A549 (cell line): Measurements from ENCODE around the gene KIF5C. TPM values are rescaled to one million over a fixed set of nuclear protein-coding genes. Genes with fewer than 3 reads are reported as not detected.

ENCODE experiments used
- ATAC-seq, 2 experiments: fragments of 200-7000 bp in 1 of 2; fragments of >200 bp in 1 of 2; cut with Nextera tagmentation in 1 of 2; cut with Tn5 transposase in 1 of 2; 3 replicates each; pipeline versions ENCODE4 v1.8.0 to v1.9.1; 2018 to 2020; ENCODE audit warnings: mild to moderate bottlenecking in 1 of 2, moderate library complexity in 1 of 2
- CTCF ChIA-PET: fragments of 300-600 bp; sonication (Branson Sonifier 250); formaldehyde crosslinking; extraction: SDS; loops from one replicate; lab custom pipeline; 2021; ENCODE audit warnings: antibody characterized with exemption, inconsistent platforms; lab: Yijun Ruan, JAX
- POLR2A ChIA-PET: fragments of 350-600 bp; formaldehyde crosslinking; extraction: SDS; loops from one replicate; lab custom pipeline; 2021; ENCODE audit warnings: antibody characterized with exemption, inconsistent platforms; lab: Yijun Ruan, JAX
- DNase-seq, 2 experiments: peaks; one replicate each; pipeline versions ENCODE4 v3.0.0 to v3.0.0-alpha.2; 2011 to 2016; ENCODE audit warnings: low read depth in 1 of 2, low spot score in 1 of 2
- FAIRE-seq: peaks from 2 replicates; lab custom pipeline; 2011; peaks lifted over from hg19 to GRCh38; lab: Jason Lieb, UNC
- H3K27ac ChIP-seq, 2 experiments: fragments of >200 bp; sonication (Bioruptor Twin); formaldehyde crosslinking; 3 replicates each; pipeline ENCODE4 v1.5.1; 2016 to 2017
- H3K4me1 ChIP-seq: fragments of >200 bp; sonication (Bioruptor Twin); formaldehyde crosslinking; 3 replicates; pipeline ENCODE4 v1.6.1; 2016
- H3K4me2 ChIP-seq: fragments of >200 bp; sonication (Bioruptor Twin); formaldehyde crosslinking; 3 replicates; pipeline ENCODE4 v1.6.1; 2016
- H3K4me3 ChIP-seq: fragments of >200 bp; sonication (Bioruptor Twin); formaldehyde crosslinking; 3 replicates; pipeline ENCODE4 v1.5.1; 2016
- H3K9me3 ChIP-seq: fragments of >200 bp; sonication (Bioruptor Twin); formaldehyde crosslinking; 3 replicates; pipeline ENCODE4 v1.6.1; 2016
- CBX2 ChIP-seq: fragments of 200-600 bp; sonication (generic); IDR thresholded peaks from 2 replicates; pipeline ENCODE4 v1.6.1; 2016; ENCODE audit warnings: low read depth, mild to moderate bottlenecking, borderline replicate concordance
- CBX8 ChIP-seq: fragments of 200-600 bp; sonication (generic); IDR thresholded peaks from 2 replicates; pipeline ENCODE4 v1.6.1; 2016
- EHMT2 ChIP-seq: fragments of 200-600 bp; sonication (generic); IDR thresholded peaks from 2 replicates; pipeline ENCODE4 v1.6.1; 2016; ENCODE audit warnings: antibody characterized with exemption, low read depth, mild to moderate bottlenecking, moderate library complexity
- FOSL2 ChIP-seq, 2 experiments: fragments of 450-650 bp in 1 of 2; fragments of >200 bp in 1 of 2; sonication (Bioruptor Twin) in 1 of 2; formaldehyde crosslinking; IDR thresholded peaks; 2 replicates each; pipeline versions ENCODE4 v1.5.0 to v1.6.1; 2016 to 2020; ENCODE audit warnings: mild to moderate bottlenecking in 1 of 2, moderate library complexity in 1 of 2
- HDAC2 ChIP-seq: fragments of 200-600 bp; sonication (generic); IDR thresholded peaks from 2 replicates; pipeline ENCODE4 v1.6.1; 2016
- HOXB13 ChIP-seq: fragments of 250-450 bp; sonication (Bioruptor Pico); IDR thresholded peaks from 2 replicates; pipeline ENCODE4 v1.5.0; 2020; ENCODE audit warnings: low read depth, mild to moderate bottlenecking, moderate library complexity
- JUN ChIP-seq, 2 experiments: fragments of >200 bp; sonication (Bioruptor Twin); formaldehyde crosslinking; IDR thresholded peaks; 2 replicates in 1 of 2; 3 replicates in 1 of 2; pipeline ENCODE4 v1.6.1; 2016 to 2017
- JUNB ChIP-seq: fragments of >200 bp; sonication (Bioruptor Twin); formaldehyde crosslinking; IDR thresholded peaks from 2 replicates; pipeline ENCODE4 v1.6.1; 2016
- KDM1A ChIP-seq: fragments of 200-600 bp; sonication (generic); IDR thresholded peaks from 2 replicates; pipeline ENCODE4 v1.6.1; 2016; ENCODE audit warnings: low read depth, mild to moderate bottlenecking
- MAFK ChIP-seq: fragments of 450-650 bp; IDR thresholded peaks from 2 replicates; pipeline ENCODE4 v1.6.1; 2014; ENCODE audit not compliant: partially characterized antibody
- MYC ChIP-seq: IDR thresholded peaks from 2 replicates; pipeline ENCODE4 v1.6.1; 2012; ENCODE audit warnings: mild to moderate bottlenecking, inconsistent platforms, low read length, improper control_type of control experiment, borderline replicate concordance
- NFE2L2 ChIP-seq: fragments of 150-350 bp; conservative IDR thresholded peaks from 2 replicates; pipeline ENCODE4 v1.6.1; 2014; ENCODE audit warnings: low read length
- NR3C1 ChIP-seq: fragments of >200 bp; sonication (Bioruptor Twin); formaldehyde crosslinking; IDR thresholded peaks from 3 replicates; pipeline ENCODE4 v1.6.1; 2017
- POLR2A ChIP-seq: IDR thresholded peaks from 2 replicates; pipeline ENCODE4 v1.6.1; 2012; ENCODE audit warnings: mild to moderate bottlenecking, low read length
- RARB ChIP-seq: fragments of 250-450 bp; sonication (Bioruptor Pico); IDR thresholded peaks from 2 replicates; pipeline ENCODE4 v1.8.0; 2021; ENCODE audit warnings: mild to moderate bottlenecking, moderate library complexity
- SMC3 ChIP-seq: fragments of >200 bp; sonication (Bioruptor Twin); formaldehyde crosslinking; IDR thresholded peaks from 3 replicates; pipeline ENCODE4 v1.6.1; 2018; ENCODE audit warnings: inconsistent platforms
- TFCP2L1 ChIP-seq: fragments of 250-450 bp; sonication (Bioruptor Pico); IDR thresholded peaks from 2 replicates; pipeline ENCODE4 v1.5.0; 2021; ENCODE audit warnings: mild to moderate bottlenecking
- TP53 ChIP-seq: fragments of 250-450 bp; sonication (Bioruptor Pico); IDR thresholded peaks from 2 replicates; pipeline ENCODE4 v1.5.0; 2021; ENCODE audit warnings: mild to moderate bottlenecking, moderate library complexity
- ZC3H11A ChIP-seq: fragments of 450-650 bp; IDR thresholded peaks from 2 replicates; pipeline ENCODE4 v1.6.1; 2014; ENCODE audit warnings: antibody characterized with exemption, mild to moderate bottlenecking
- ZSCAN20 ChIP-seq: fragments of 250-450 bp; sonication (Bioruptor Pico); IDR thresholded peaks from 2 replicates; pipeline ENCODE4 v1.8.0; 2022; ENCODE audit warnings: mild to moderate bottlenecking, moderate library complexity
- WGBS: methylation state at CpG from one replicate; pipeline ENCODE4 v1.1.6; 2017; ENCODE audit errors: missing lambda C conversion rate; 5-methylcytosine and 5-hydroxymethylcytosine counted together
- polyA plus RNA-seq, 4 experiments: library from polyadenylated mRNA; depleted of rRNA in 3 of 4; stranded (reverse); fragments of >200 nt; fragmentation: RNase III in 1 of 4; extraction: RNeasy Plus Mini Kit Qiagen cat#74134 plus additional on column Dnase treatment in 1 of 4; gene quantifications; 2 replicates in 3 of 4; 3 replicates in 1 of 4; pipeline ENCODE4 v1.2.3, GENCODE V29; 2011 to 2017
- TF ChIP-seq, protein P1 (sequence below): IDR thresholded peaks from 2 replicates; pipeline ENCODE4 v1.6.1; 2012; ENCODE audit warnings: low read depth, borderline replicate concordance
- TF ChIP-seq, protein P2 (sequence below): fragments of 450-650 bp; IDR thresholded peaks from 2 replicates; pipeline ENCODE4 v1.6.1; 2014; ENCODE audit warnings: antibody characterized with exemption

Gene KIF5C
- polyA plus RNA-seq, 2 of the 4 experiments (the other 2 are of a cell fraction), result 0.27 to 0.30 TPM

DNA sequence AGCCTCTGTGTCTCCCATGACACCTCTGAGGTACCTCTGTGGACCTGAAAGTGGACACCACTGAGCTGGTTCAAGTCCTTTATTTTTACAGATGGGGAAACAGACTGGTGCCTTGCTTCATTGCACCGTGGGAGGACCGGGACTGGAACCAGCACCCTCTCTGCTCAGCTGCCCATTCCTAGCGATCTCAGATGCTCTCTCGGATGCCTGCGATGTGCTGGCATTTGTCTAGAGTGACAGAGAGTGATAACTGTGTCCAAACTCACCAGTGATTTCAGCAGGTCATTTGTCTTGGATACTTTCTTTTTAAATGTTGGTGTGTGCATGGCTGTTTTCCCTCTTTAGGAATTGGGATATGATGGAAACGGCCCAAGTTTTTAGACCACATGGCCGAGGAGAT, 133.4 kb downstream of the KIF5C start (continued):
- no peak for TF ChIP-seq HOXB13

DNA sequence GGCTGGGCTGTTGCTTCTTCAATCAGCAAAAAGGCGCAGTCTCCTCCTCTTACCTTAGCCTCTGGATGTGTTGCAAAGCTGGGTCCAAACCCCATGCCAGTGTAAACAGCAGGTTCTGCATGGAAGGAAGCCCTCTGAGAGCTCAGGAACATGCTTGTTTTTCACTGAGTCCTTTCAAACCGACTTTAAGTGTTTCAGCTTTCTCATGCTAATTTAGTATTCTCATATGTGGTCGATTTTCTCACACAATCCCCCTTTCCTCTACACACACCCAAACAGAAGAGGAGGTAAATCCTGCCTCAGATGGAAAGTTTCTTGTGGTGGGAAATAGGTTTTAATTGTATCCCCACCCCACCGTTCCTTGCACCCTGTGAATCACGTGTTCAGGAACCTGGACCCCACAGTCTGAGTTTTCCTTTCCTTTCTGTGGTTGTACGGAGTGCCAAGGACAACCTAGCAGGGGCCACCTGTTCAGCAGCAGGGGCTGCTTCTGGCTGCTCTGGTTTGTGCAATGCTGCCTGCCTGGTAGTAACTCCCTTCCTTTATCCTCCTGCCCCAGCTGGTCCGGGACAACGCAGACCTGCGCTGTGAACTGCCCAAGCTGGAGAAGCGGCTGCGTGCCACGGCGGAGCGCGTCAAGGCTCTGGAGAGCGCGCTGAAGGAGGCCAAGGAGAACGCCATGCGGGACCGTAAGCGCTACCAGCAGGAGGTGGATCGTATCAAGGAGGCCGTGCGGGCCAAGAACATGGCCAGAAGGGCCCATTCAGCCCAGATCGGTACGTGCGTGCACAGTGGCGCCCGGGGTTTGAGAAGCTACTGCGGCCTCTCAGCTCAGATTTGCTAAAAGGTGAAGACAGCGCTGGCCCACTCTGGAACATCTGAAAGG, 134.8 kb downstream of the KIF5C start:
- no peak for TF ChIP-seq ZSCAN20 (CRISPR knock-in tag)
- TF ChIP-seq MAFK, result no peak
- no peak for TF ChIP-seq POLR2A
- TF ChIP-seq TP53 (CRISPR knock-in tag), result no peak
- TF ChIP-seq FOSL2 (IDR thresholded peaks at IDR 0.05), result no peak
- TF ChIP-seq FOSL2 (CRISPR knock-in tag; IDR thresholded peaks at IDR 0.05), result no peak
- TF ChIP-seq, protein P1, sequence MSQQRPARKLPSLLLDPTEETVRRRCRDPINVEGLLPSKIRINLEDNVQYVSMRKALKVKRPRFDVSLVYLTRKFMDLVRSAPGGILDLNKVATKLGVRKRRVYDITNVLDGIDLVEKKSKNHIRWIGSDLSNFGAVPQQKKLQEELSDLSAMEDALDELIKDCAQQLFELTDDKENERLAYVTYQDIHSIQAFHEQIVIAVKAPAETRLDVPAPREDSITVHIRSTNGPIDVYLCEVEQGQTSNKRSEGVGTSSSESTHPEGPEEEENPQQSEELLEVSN, result no peak
- no peak for TF ChIP-seq ZC3H11A
- TF ChIP-seq NR3C1, result no peak
- no peak for TF ChIP-seq SMC3
- no peak for TF ChIP-seq JUNB
- TF ChIP-seq RARB (CRISPR knock-in tag), result no peak
- TF ChIP-seq HDAC2, result no peak
- Histone ChIP-seq H3K4me3 (no peak overlapping the region), H3K4me2 (no peak overlapping the region), H3K9me3 (no peaks in the 10 kb centered on the region), H3K4me1 (no peaks in the 10 kb centered on the region), H3K27ac (no peak overlapping the region)
- CTCF ChIA-PET, result interaction anchor here (1.2 to 3.7 kb wide), 2 partner anchors 7 to 16 kb away, joined by 4 to 25 read pairs; no protein-coding TSS in a partner anchor
- POLR2A ChIA-PET, result no interaction called here
- no peak for DNase-seq
- FAIRE-seq, result no peak
- ATAC-seq, result no peak
- 81% methylated on average over 29 of the region's 31 CpGs for WGBS

DNA sequence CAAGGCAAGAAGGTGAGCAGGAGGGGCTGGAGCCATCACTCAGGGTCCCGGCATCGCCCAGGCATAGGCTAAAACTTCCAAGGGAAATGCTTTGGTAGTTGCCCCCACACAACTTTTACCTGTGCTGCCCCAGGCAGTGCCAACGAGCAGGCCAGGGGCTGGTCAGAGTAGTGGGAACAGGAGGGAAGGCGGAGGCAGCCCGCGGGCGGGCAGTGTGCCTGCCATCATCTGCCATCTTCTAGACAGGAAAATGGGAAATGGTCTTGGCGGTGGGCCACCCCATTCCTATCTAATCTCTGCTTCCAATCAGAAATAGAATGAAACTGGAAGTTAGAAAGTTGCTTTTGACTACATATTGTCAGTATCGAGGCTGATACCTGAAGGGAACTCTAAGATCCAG, 137.5 kb downstream of the KIF5C start:
- WGBS, result 54% methylated on average over 8 of the region's 9 CpGs
- Histone ChIP-seq H3K9me3 (no peaks in the 10 kb centered on the region), H3K4me2 (no peak overlapping the region), H3K4me3 (no peak overlapping the region), H3K27ac (no peak overlapping the region), H3K4me1 (no peaks in the 10 kb centered on the region)
- FAIRE-seq (no peak), DNase-seq (no peak), ATAC-seq (no peak)
- ChIA-PET POLR2A (no interaction called here), CTCF (no interaction called here)
- TF ChIP-seq CBX2, result no peak
- no peak for TF ChIP-seq NFE2L2
- TF ChIP-seq CBX8, result no peak
- TF ChIP-seq EHMT2, result no peak

DNA sequence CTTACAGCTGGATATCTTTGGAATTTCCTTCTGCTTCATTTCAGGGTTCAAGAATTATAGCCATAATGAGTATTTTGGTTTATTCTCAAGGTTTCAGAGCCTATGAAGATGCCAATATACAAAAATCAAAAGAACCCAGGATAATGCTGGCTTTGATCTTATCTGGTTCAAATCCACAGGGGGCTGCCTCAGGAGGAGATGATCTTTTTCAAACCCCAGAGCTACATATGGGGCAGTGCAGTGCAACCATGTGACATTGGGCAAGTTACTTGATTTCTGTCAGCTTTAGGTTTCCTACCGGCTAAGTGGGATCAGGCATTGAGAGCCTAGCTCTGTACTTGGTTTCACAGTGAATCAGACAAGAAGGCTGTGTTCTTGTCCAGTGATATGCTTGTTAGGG, 140.5 kb downstream of the KIF5C start:
- no peaks in the 10 kb centered on the region for H3K9me3 ChIP-seq
- no peak overlapping the region for H3K27ac ChIP-seq
- no peak for DNase-seq
- no peak overlapping the region for H3K4me2 ChIP-seq
- no peak for ATAC-seq
- TF ChIP-seq TFCP2L1 (CRISPR knock-in tag) (no peak), SMC3 (no peak), JUN (IDR thresholded peaks at IDR 0.05) (no peak), MYC (no peak), KDM1A (no peak)
- TF ChIP-seq, protein P2, sequence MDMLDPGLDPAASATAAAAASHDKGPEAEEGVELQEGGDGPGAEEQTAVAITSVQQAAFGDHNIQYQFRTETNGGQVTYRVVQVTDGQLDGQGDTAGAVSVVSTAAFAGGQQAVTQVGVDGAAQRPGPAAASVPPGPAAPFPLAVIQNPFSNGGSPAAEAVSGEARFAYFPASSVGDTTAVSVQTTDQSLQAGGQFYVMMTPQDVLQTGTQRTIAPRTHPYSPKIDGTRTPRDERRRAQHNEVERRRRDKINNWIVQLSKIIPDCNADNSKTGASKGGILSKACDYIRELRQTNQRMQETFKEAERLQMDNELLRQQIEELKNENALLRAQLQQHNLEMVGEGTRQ, result no peak
- H3K4me1 ChIP-seq, result no peaks in the 10 kb centered on the region
- ChIA-PET CTCF (interaction anchor here (3.0 to 6.1 kb wide), 2 partner anchors 7 to 547 kb away, joined by 25 to 88 read pairs; no protein-coding TSS in a partner anchor), POLR2A (no interaction called here)
- 40% methylated on average over 1 of the region's 1 CpG for WGBS
- no peak for FAIRE-seq
- H3K4me3 ChIP-seq, result no peak overlapping the region
